ENCODE data around the gene PDE7B.

Gene PDE7B

DNA sequence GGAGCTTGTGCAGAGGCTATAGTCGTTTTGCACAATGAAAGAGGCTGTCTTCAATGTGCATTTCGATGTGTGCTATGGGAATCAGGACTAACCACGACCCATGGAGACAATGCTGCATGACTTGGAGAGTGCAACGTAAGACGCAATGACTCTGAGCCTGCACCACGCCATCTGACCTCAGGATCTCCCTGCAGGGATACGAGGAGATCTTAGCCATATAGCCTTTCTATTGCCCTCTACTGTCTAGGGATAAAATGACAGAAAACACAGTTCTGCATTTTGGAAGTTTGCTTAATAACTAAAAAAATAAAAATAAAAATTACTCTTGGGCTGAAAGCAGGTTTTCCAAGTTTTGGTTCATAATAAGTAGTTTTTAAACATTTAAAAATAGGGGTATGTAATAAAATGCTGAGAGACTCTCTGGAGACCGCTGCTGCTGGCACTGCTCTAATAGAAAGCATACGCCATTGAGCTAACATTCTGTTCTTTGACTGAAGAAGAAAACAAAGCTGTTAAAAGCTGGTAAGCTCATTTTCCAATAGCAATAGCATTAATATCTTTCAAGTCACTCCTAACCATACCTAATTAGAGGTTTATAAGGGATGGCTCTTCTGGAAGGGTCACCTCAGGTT, 87.2 kb downstream of the PDE7B start:
- DNase-seq, result no peak

DNA sequence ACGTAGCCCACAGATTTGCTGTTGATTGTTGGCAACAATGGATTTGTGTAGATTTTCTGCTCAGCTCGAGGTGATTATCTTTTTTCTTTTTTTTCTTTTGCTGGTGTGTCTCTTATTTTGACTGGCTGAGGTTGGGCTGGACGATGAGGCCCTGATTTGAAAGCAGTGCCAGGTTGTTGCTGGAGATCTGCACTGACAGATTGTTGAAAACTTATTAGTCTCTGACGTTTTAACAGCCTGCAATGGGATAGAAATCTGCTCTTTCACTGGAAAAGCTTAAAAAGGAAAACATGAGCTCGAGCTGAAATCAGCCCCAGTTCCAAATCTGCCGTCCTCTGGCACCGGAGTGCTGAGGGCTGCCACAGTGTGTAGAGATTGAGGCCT, 87.7 kb downstream of the PDE7B start:
- DNase-seq, result no peak

DNA sequence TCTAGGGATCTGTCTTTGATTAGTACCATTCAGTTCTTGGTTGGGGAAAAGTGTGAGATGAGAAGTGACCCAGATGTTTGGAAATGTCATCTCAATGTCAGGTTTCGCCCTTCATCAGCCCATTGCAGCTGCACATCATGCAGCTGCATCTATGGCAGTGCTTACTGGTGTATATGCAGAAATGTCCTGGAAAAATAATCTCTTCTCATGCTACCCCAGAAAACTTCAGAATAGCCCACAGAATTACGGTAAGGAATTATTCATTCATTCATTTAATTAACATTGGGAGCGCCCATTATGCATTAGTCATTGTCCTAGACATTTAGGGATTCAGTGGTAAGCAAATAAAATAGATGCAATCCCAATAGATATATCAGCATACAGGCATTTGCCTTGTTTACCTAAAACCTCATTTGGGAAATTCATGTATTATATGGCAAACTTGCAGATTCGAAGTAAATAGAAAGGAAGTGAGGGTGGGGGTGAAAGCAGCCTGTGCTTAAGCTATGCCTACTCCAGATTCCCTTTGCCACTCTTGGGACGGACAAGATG, 89.2 kb downstream of the PDE7B start:
- DNase-seq, result no peak

DNA sequence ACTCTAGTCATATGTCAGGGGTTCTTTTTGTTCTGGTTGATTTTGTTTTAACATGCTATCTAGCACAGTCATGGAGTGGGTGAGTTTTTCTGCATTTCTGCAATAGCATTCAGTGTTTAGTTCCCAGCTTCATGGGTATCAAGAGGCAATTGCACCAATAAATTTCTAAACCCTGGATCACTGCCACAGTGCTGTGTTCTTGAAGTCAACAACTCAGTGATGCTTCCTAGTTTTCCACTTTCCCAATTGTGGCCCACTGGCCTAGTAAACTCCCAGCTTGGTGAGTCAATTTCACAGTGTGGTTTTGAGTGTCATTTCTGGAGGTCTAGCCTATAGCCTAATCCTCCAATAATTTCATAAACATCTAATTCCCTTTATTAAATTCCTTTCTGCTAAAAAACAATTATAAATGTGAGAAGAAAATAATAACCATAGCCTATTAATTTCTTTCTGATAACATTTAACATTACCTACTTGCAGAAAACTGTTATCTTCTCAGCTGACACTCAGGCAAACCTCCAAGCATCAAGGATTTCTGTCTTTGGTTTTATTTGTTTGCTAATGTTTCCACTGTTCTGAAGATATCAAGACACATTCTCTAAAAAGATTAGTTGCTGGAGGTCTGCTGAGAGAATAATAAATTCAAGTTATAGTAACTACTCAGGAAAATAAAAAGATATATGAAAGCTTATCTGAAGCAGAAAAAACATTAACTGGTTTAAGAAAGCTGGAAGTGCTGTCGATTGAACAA, 89.9 kb downstream of the PDE7B start:
- DNase-seq, result no peak

DNA sequence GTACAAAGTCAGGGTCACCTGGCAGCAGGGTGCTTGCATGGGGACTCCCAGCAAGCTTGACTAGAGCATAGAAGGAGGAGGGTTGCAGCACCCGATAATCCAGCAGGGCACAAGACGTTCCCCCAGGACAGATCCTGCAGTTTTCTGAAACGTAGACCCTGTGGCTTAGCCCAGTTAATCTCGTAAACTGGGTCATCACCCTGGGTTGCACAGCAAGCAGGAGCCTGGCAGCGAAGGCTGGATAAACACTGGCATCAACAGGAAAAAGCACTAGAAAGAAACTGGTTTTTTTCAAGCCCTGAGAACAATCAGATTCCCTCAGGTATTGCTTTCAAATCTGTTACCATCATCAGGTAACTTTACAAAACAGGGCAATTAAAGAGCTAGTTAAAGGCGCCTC, 92.6 kb downstream of the PDE7B start:
- no peak for DNase-seq

- no peak for DNase-seq
Observed at GRCh38 chr6:135946674-135947073, 95.2 kb downstream of the PDE7B start.

DNA sequence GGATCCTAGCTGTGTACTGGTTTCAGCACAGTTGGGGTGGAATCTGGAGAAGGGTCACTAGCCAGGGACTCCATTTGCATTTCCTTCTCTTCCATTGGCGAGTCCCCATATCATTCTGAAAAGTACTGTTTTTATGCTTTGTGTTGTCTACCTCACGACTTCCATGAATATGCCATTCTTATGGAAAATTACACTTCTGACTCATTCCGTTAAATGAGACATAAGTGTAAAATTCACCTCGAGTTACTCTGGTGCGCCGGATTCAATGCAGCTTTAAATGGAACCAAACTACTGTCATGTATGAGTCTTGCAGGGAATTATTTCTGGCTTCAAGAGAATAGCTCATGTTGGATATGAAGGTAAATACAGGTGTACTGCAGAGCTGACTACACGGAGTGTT, 99.2 kb downstream of the PDE7B start:
- DNase-seq, result no peak

GRCh38 chr6:135951169-135951568, 99.7 kb downstream of the PDE7B start:
- no peak for DNase-seq

GRCh38 chr6:135953818-135954217, 102.3 kb downstream of the PDE7B start:
- no peak for DNase-seq

GRCh38 chr6:135955099-135955498, 103.6 kb downstream of the PDE7B start:
- DNase-seq, result no peak

DNA sequence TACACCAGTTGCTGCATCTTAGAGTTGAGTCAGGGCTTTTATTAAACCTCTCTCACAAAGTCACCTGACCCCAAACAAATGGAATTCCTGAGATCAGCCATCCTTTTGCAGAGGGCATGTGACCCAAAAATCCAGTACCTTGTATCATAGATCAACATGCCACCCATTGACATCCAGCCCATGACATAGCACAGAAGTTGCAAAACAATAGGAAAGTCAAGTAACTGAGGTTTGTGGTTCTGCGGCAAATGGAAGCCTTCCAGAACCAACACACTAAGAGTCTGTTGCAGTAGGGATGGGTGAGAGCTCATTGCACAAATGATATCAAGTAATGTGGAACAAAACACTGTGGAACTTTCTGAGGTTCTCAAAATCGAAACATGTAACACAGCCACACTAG, 111.2 kb downstream of the PDE7B start:
- DNase-seq, result no peak

DNA sequence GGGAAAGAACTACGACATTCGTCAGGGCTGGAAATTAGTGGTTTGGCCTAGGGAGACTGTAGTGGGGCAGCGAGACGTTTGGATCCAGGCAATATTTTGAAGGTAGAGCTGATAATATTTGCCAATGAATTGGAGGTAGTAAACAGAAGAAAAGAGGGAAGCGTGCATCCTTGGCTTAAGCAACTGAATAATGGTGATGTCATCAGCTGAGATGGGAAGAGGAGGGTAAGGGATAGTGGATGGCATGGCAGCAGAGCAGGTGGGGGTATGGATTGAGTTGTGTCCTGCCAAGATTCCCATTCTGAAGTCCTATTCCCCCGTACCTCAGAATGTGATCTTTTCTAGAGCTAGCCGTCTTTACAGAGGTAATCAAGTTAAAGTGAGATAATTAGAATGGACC, 119.2 kb downstream of the PDE7B start:
- no peak for DNase-seq

DNA sequence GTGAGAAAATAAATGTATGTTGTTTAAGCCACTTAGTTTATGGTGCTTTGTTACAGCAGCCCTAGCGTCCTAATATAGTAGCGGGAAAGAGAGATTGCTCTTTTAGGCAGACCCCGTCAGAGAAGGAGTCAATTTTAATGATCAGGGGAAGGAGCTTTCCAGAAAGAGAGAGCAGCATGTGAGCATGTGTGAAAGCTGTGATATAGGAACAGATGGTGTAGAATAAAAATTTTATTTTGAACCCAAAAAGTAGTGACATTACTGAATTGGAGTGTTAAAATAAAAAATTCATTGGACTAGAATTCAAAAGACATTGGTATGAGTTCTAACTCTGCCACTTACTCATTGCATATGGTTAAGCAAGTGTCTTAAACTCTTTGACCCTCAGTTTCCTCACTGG, 119.8 kb downstream of the PDE7B start:
- no peak for DNase-seq

DNA sequence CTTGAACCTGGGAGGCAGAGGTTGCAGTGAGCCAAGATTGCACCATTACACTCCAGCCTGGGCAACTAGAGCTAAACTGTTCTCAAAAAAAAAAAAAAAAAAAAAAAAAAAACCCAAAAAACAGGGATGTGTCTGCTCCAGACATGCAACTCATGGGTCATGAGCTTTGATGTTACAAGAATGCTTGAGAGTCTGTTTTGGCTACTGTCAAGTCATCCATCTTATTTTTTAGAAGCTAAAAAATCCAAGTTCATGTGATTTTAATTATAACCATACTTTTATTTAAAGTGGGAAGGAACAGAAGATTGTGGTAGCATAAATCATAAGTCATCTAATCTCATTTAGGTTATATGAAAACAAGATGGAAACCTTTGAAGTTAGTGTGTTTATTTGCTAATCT, 120.6 kb downstream of the PDE7B start:
- no peak for DNase-seq

DNA sequence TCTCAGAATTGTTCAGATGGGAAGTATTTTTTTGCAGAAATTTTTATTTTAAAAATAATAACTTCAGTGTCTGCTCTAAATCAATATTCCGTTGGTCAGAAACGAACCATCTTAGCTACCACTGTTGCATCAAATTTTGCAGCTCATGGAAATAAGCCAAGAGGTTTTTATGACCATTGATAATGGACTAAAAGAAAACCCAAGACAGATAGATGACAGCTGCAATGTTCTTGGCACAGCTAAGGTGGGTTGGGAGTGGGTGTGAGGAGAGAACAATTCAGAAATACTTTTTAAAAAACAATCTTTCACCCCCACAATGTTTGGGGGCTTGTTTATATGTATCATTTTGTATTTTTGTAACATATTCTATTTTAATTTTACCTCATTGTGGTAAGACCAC, 121.1 kb downstream of the PDE7B start:
- no peak for DNase-seq

GRCh38 chr6:135974426-135974825, 122.9 kb downstream of the PDE7B start:
- DNase-seq, result no peak

GRCh38 chr6:135976585-135976984, 125.1 kb downstream of the PDE7B start:
- DNase-seq, result no peak

- no peak for DNase-seq
Observed at GRCh38 chr6:135983093-135983492, 131.6 kb downstream of the PDE7B start.

DNA sequence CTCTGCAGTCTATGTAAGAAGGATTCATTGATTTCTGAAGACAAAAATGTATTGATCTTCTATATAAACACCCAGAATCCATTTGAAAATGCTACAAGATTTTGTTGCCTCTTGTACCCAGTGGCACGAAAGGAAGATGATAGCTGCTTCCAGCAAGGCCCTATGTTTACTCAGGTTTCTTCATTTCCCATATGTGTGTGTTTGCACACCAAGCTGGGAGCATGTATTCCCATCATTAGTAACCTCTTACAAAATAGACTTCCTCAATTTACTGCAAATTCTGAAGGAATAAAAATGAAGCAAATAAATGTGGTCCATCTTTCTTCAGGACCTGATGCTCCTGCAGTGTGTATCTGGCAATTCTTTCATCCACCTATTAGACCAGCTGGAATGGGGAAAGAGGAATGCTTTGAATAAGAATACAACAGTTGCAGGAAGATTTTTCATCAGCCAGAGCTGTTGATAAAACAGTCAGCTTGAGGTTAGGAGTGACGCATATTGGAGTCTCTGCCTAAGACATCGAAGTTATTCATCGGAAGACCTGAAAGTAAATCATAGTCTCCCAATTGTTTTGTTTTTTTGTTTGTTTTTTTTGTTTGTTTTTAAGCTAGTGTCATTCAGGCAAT, 132.3 kb downstream of the PDE7B start:
- no peak for DNase-seq

DNA sequence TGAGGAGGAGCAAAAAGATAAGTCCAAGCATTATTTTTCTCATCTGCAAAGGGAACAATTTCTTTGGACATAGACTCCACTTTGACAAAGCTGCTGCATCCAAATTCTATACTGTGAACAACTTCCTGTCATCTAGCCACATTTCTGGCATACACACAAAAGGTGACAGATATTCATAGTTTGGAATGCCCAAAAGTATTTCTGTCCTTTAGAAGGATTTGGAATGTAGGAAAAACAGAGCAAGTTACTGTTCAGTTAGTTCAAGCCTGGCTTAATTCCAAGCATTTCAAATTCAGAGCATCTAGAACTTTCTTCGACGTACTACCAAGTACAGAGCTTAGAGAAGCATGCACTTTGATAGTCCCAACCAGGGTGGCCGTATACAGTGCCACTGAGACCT, 134.0 kb downstream of the PDE7B start:
- no peak for DNase-seq

DNA sequence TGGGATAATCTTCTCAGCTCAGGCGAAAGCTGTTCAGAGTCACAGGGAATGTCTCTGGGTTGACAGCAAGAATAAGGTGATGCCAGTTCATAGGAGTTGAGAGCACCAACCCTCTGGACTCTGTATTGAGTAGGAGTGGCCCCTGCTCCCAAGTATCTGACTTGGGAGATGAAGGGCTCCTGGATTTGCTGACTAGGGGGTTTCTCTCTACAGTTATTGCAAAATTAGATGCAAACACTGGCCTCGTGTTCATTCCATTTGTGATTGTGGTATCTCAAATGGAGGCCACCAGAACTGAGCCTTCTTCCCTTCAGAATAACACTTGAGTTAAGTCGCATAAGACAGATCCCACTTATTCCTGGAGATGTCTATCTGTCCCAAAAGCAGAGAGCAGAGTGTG, 135.7 kb downstream of the PDE7B start:
- no peak for DNase-seq

- DNase-seq, result no peak
Observed at GRCh38 chr6:135990439-135990838, 138.9 kb downstream of the PDE7B start.

GRCh38 chr6:135990855-135991464, 139.5 kb downstream of the PDE7B start:
- no peak for DNase-seq

GRCh38 chr6:135992739-135993138, 141.2 kb downstream of the PDE7B start:
- DNase-seq, result no peak

Data from CD4-positive, alpha-beta T cell treated with Interferon gamma for 1 hour (primary cell).